SK-N-SH (cell line): ENCODE data around the gene GART. TPM values are rescaled to one million over a fixed set of nuclear protein-coding genes. Genes with fewer than 3 reads are reported as not detected.

Source experiments
- CTCF ChIA-PET: fragments of 300-600, 350-600 bp; formaldehyde crosslinking; extraction: SDS; loops from one replicate; lab custom pipeline; 2021; lab: Yijun Ruan, JAX
- POLR2A ChIA-PET: fragments of 350-600 bp; sonication (Branson Sonifier 250); formaldehyde crosslinking; extraction: SDS; loops from one replicate; lab custom pipeline; 2020; ENCODE audit warnings: antibody characterized with exemption, inconsistent platforms; lab: Yijun Ruan, JAX
- DNase-seq: peaks from one replicate; pipeline ENCODE4 v3.0.0; 2012
- H2AFZ ChIP-seq: fragments of 200-600 bp; sonication (generic); 2 replicates; pipeline ENCODE4 v1.8.1; 2016; ENCODE audit warnings: antibody characterized with exemption, mild to moderate bottlenecking, low read depth
- H3F3A ChIP-seq: fragments of 200-600 bp; sonication (generic); replicated peaks from 2 replicates; pipeline ENCODE3; 2016; ENCODE audit warnings: antibody characterized with exemption, mild to moderate bottlenecking; ENCODE audit not compliant: insufficient read depth
- H3K27ac ChIP-seq, 2 experiments: fragments of 200-500 bp in 1 of 2; fragments of 200-600 bp in 1 of 2; sonication (Bioruptor generic) in 1 of 2; sonication (generic), shearing (Covaris generic) in 1 of 2; 2 replicates each; pipeline versions ENCODE4 v1.5.1 to v1.6.1; 2014 to 2016; ENCODE audit warnings: low read depth in 2 of 2, inconsistent platforms in 1 of 2, low read length in 1 of 2, mild to moderate bottlenecking in 1 of 2, mixed read lengths in 1 of 2
- H3K27me3 ChIP-seq: fragments of 200-600 bp; sonication (generic), shearing (Covaris generic); 2 replicates; pipeline ENCODE4 v1.6.1; 2016; ENCODE audit warnings: mixed run types; ENCODE audit not compliant: insufficient read depth
- H3K36me3 ChIP-seq, 2 experiments: fragments of 200-500 bp in 1 of 2; fragments of 200-600 bp in 1 of 2; sonication (Bioruptor generic) in 1 of 2; sonication (generic) in 1 of 2; replicated peaks in 1 of 2; 2 replicates each; pipeline versions ENCODE3 to v1.5.1; 2014 to 2016; ENCODE audit warnings: low read length in 1 of 2, mild to moderate bottlenecking in 1 of 2; ENCODE audit not compliant: insufficient read depth in 2 of 2, control insufficient read depth in 1 of 2
- H3K4me1 ChIP-seq, 2 experiments: fragments of 200-500 bp in 1 of 2; fragments of 200-600 bp in 1 of 2; sonication (Bioruptor generic) in 1 of 2; sonication (generic), shearing (Covaris generic) in 1 of 2; 2 replicates each; pipeline versions ENCODE4 v1.5.1 to v1.6.1; 2014 to 2016; ENCODE audit warnings: low read depth in 1 of 2, low read length in 1 of 2, mixed run types in 1 of 2; ENCODE audit not compliant: insufficient read depth in 2 of 2, control insufficient read depth in 1 of 2
- H3K4me2 ChIP-seq: fragments of 200-600 bp; sonication (generic), shearing (Covaris generic); 2 replicates; pipeline ENCODE4 v1.6.1; 2017; ENCODE audit warnings: mixed run types
- H3K4me3 ChIP-seq, 2 experiments: fragments of 200-500 bp in 1 of 2; fragments of 200-600 bp in 1 of 2; sonication (Bioruptor generic) in 1 of 2; sonication (generic), shearing (Covaris generic) in 1 of 2; 2 replicates each; pipeline versions ENCODE4 v1.5.1 to v1.8.1; 2014 to 2016; ENCODE audit warnings: low read depth in 2 of 2, inconsistent platforms in 1 of 2, low read length in 1 of 2, mild to moderate bottlenecking in 1 of 2, mixed read lengths in 1 of 2, moderate library complexity in 1 of 2
- H3K79me2 ChIP-seq: fragments of 200-600 bp; sonication (generic); 2 replicates; pipeline ENCODE4 v1.8.1; 2017; ENCODE audit warnings: mild to moderate bottlenecking; ENCODE audit not compliant: insufficient read depth
- H3K9ac ChIP-seq: fragments of 200-600 bp; sonication (generic); 2 replicates; pipeline ENCODE4 v1.6.1; 2017; ENCODE audit warnings: mixed run types
- H3K9me2 ChIP-seq: fragments of 200-600 bp; sonication (generic); 2 replicates; pipeline ENCODE4 v1.6.1; 2017; ENCODE audit warnings: mixed run types
- H3K9me3 ChIP-seq: fragments of 200-600 bp; sonication (generic); 2 replicates; pipeline ENCODE4 v1.6.1; 2017; ENCODE audit warnings: mixed run types, mild to moderate bottlenecking, moderate library complexity
- H4K20me1 ChIP-seq: fragments of 200-600 bp; sonication (generic); 2 replicates; pipeline ENCODE4 v1.6.1; 2017; ENCODE audit warnings: mild to moderate bottlenecking, mixed run types; ENCODE audit not compliant: insufficient read depth
- CTCF ChIP-seq: fragments of 200-600 bp; sonication (generic); IDR thresholded peaks from 2 replicates; pipeline ENCODE4 v1.6.1; 2017; ENCODE audit warnings: antibody characterized with exemption, mild to moderate bottlenecking, moderate library complexity
- JUND ChIP-seq: IDR thresholded peaks from 2 replicates; pipeline ENCODE4 v1.4.0; 2012
- MEF2A ChIP-seq: IDR thresholded peaks from 2 replicates; pipeline ENCODE4 v1.4.0; 2012; ENCODE audit warnings: low read depth, borderline replicate concordance
- MXI1 ChIP-seq: IDR thresholded peaks from 2 replicates; pipeline ENCODE4 v1.6.1; 2012; ENCODE audit warnings: mild to moderate bottlenecking, low read depth, low read length, improper control_type of control experiment
- NRF1 ChIP-seq: IDR thresholded peaks from 2 replicates; pipeline ENCODE4 v1.6.1; 2012; ENCODE audit warnings: low read depth, mild to moderate bottlenecking, low read length
- RXRA ChIP-seq: IDR thresholded peaks from 2 replicates; pipeline ENCODE4 v1.4.0; 2012; ENCODE audit warnings: low read depth, mild to moderate bottlenecking, borderline replicate concordance
- SIN3A ChIP-seq: IDR thresholded peaks from 2 replicates; pipeline ENCODE4 v1.6.1; 2012; ENCODE audit warnings: low read depth, mild to moderate bottlenecking, low read length, moderate library complexity, borderline replicate concordance
- TAF1 ChIP-seq: IDR thresholded peaks from 2 replicates; pipeline ENCODE4 v1.6.1; 2012; ENCODE audit warnings: low read depth, mild to moderate bottlenecking, low read length, moderate library complexity, borderline replicate concordance
- USF1 ChIP-seq: IDR thresholded peaks from 2 replicates; pipeline ENCODE4 v1.4.0; 2012; ENCODE audit warnings: low read depth, borderline replicate concordance
- USF2 ChIP-seq: fragments of 150-350 bp; IDR thresholded peaks from 2 replicates; pipeline ENCODE4 v1.6.1; 2017; ENCODE audit warnings: antibody characterized with exemption, low read length, low read depth, borderline replicate concordance
- WGBS: methylation state at CpG from one replicate; pipeline ENCODE4 v1.1.6; 2017; ENCODE audit warnings: low lambda C conversion rate; 5-methylcytosine and 5-hydroxymethylcytosine counted together
- polyA plus RNA-seq, 3 experiments: library from polyadenylated mRNA; depleted of rRNA; stranded (reverse); fragments of >200 nt; gene quantifications; 2 replicates each; pipeline ENCODE4 v1.2.3, GENCODE V29; 2012
- TF ChIP-seq, protein P1 (sequence below): fragments of 150-350 bp; IDR thresholded peaks from 2 replicates; pipeline ENCODE4 v1.6.1; 2016; ENCODE audit warnings: mild to moderate bottlenecking, low read depth, low read length
- TF ChIP-seq, protein P2 (sequence below): IDR thresholded peaks from 2 replicates; pipeline ENCODE4 v1.4.0; 2012; ENCODE audit warnings: low read depth, borderline replicate concordance

The GART gene
- polyA plus RNA-seq, 1 of the 3 experiments (the other 2 are of a cell fraction): 17.3 TPM

GRCh38 chr21:33473344-33473743 lies 68.6 kb downstream of the GART start:
- H3K9me3 ChIP-seq: no peaks in the 10 kb centered on the region
- POLR2A ChIA-PET: no interaction called here
- H3K79me2 ChIP-seq: peaks cover 84% of the 10 kb centered on the region

More at GRCh38 chr21:33473344-33473743, 68.6 kb downstream of the GART start:
- no peak overlapping the region for H3K27ac ChIP-seq
- H3K9me2 ChIP-seq: no peaks in the 10 kb centered on the region
- no peak overlapping the region for H2AFZ ChIP-seq
- no peak overlapping the region for H3K4me3 ChIP-seq
- H4K20me1 ChIP-seq: peaks cover 3% of the 10 kb centered on the region; the same call in 1 of the 2 replicates
- H3K4me2 ChIP-seq: no peak overlapping the region
- H3F3A ChIP-seq: peaks cover 7% of the 10 kb centered on the region
- no peak for DNase-seq
- H3K27me3 ChIP-seq: no peaks in the 10 kb centered on the region
- peaks cover 0 to 3% of the 10 kb centered on the region in 2 experiments; a peak in 1 of 4 replicates for H3K4me1 ChIP-seq
- no peaks in the 10 kb centered on the region for H3K36me3 ChIP-seq
- no peak overlapping the region for H3K9ac ChIP-seq
- CTCF ChIA-PET: no interaction called here
- 88% methylated on average over 3 of the region's 3 CpGs for WGBS
- TF ChIP-seq NRF1: no peak
- TF ChIP-seq MEF2A: no peak
- no peak for TF ChIP-seq TAF1
- TF ChIP-seq, protein P1, sequence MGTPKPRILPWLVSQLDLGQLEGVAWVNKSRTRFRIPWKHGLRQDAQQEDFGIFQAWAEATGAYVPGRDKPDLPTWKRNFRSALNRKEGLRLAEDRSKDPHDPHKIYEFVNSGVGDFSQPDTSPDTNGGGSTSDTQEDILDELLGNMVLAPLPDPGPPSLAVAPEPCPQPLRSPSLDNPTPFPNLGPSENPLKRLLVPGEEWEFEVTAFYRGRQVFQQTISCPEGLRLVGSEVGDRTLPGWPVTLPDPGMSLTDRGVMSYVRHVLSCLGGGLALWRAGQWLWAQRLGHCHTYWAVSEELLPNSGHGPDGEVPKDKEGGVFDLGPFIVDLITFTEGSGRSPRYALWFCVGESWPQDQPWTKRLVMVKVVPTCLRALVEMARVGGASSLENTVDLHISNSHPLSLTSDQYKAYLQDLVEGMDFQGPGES: no peak
- no peak for TF ChIP-seq MXI1
- TF ChIP-seq USF1: no peak
- no peak for TF ChIP-seq CTCF
- no peak for TF ChIP-seq USF2
- no peak for TF ChIP-seq RXRA
- no peak for TF ChIP-seq SIN3A
- TF ChIP-seq, protein P2, sequence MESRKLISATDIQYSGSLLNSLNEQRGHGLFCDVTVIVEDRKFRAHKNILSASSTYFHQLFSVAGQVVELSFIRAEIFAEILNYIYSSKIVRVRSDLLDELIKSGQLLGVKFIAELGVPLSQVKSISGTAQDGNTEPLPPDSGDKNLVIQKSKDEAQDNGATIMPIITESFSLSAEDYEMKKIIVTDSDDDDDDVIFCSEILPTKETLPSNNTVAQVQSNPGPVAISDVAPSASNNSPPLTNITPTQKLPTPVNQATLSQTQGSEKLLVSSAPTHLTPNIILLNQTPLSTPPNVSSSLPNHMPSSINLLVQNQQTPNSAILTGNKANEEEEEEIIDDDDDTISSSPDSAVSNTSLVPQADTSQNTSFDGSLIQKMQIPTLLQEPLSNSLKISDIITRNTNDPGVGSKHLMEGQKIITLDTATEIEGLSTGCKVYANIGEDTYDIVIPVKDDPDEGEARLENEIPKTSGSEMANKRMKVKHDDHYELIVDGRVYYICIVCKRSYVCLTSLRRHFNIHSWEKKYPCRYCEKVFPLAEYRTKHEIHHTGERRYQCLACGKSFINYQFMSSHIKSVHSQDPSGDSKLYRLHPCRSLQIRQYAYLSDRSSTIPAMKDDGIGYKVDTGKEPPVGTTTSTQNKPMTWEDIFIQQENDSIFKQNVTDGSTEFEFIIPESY: no peak
- no peak for TF ChIP-seq JUND
